Lower leg skin (tissue), 4 donors: ENCODE data around the gene FBXW2. TPM values are rescaled to one million over a fixed set of nuclear protein-coding genes. Genes with fewer than 3 reads are reported as not detected.

Source experiments
- DNase-seq, 2 donors: peaks; one replicate each; pipeline ENCODE4 v3.0.0-alpha.2; 2019; ENCODE audit warnings: low spot score in 2 of 2
- H3K4me3 ChIP-seq: fragments of 200-600 bp; sonication (generic); 2 replicates; pipeline ENCODE4 v1.5.1; 2017; ENCODE audit warnings: mild to moderate bottlenecking, low read depth; ENCODE audit not compliant: poor library complexity, severe bottlenecking
- CTCF ChIP-seq, 3 donors: fragments of 450-650 bp; IDR thresholded peaks; one replicate each; pipeline ENCODE4 v1.5.1; 2016; ENCODE audit warnings: antibody characterized with exemption in 3 of 3, mild to moderate bottlenecking in 3 of 3, moderate library complexity in 2 of 3
- POLR2A ChIP-seq, 2 donors: fragments of 450-650 bp; IDR thresholded peaks; one replicate each; pipeline ENCODE4 v1.6.1; 2016 to 2017; ENCODE audit warnings: antibody characterized with exemption in 2 of 2, mild to moderate bottlenecking in 1 of 2, moderate library complexity in 1 of 2
- WGBS, 2 donors: methylation state at CpG; one replicate each; pipeline ENCODE4 v1.1.5; 2018; 5-methylcytosine and 5-hydroxymethylcytosine counted together
- intact Hi-C: fragments of 100-400 bp; cut with DNase I; formaldehyde crosslinking; loops from one replicate; pipeline ENCODE4 v1.15.0; 2023; ENCODE audit warnings: low total_unique reads
- total RNA-seq, 4 donors: library from RNA; depleted of rRNA; stranded (reverse); fragments of >200 nt; gene quantifications; one replicate each; pipeline ENCODE4 v1.1.0, GENCODE V29; 2016

The FBXW2 gene
- total RNA-seq, 4 donors from 2014 or later = 25.9 to 49.6 (median 46.4) TPM

DNA sequence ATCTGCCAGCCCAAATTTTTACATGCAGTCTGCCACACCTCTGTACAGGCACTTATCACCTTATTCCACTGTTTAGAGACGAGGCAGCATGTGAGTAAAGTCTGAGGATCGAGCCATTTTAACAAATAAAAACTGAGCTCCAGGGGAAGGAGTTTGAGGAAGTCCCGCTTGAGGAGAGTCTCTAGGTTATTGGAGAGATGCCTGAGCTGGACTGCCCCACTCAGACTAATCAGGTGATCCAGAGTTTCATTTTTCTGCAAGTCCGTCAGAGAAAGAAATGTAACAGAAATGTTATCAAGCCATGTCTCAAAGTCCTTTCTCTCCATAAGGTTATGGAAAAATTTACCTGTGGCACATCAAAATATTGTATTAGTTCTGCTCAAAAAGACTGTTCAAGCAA, 5.3 kb downstream of the FBXW2 start:
- intact Hi-C loops = no loop called here
- WGBS, 2 donors = 74 to 77% methylated on average over 4 of the region's 4 CpGs
- DNase-seq = no peak
- H3K4me3 ChIP-seq = no peak overlapping the region
- TF ChIP-seq POLR2A (IDR thresholded peaks at IDR 0.05) (no peak), CTCF (IDR thresholded peaks at IDR 0.05) (no peak)

DNA sequence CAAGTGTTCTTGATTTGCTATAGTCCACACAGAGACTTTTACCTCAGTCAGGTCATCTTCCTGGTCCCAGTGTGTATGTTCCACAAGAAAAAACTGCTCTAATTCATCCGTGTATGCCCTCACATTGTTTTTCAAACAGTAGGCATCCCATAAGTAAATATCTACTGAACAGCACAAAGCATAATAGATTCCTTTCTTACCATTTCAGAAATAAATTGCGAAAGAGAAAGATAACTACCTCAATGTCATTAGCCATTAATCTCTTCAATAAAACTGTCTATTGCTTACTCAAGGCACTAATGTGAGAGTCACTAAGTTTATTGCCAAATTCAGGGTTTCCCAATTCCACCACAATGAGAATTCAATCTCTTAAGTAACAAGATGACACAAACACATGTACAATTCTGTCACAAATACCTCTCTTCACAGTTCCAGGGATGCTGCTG, 9.6 kb downstream of the FBXW2 start:
- 55 to 67% methylated on average over 2 of the region's 2 CpGs for WGBS, 2 donors
- no peak for DNase-seq

GRCh38 chr9:120781236-120781635, 12.0 kb downstream of the FBXW2 start:
- no peak overlapping the region for H3K4me3 ChIP-seq
- no peak for DNase-seq
- intact Hi-C loops = no loop called here
- WGBS, 2 donors = 58 to 64% methylated on average over 2 of the region's 2 CpGs
- no peak for TF ChIP-seq POLR2A (IDR thresholded peaks at IDR 0.05)
- TF ChIP-seq CTCF (IDR thresholded peaks at IDR 0.05) = no peak

More for the DNA sequence above, 9.6 kb downstream of the FBXW2 start:
- H3K4me3 ChIP-seq = no peak overlapping the region
- intact Hi-C loops = no loop called here
- TF ChIP-seq POLR2A (IDR thresholded peaks at IDR 0.05) = no peak
- TF ChIP-seq CTCF (IDR thresholded peaks at IDR 0.05) = no peak

DNA sequence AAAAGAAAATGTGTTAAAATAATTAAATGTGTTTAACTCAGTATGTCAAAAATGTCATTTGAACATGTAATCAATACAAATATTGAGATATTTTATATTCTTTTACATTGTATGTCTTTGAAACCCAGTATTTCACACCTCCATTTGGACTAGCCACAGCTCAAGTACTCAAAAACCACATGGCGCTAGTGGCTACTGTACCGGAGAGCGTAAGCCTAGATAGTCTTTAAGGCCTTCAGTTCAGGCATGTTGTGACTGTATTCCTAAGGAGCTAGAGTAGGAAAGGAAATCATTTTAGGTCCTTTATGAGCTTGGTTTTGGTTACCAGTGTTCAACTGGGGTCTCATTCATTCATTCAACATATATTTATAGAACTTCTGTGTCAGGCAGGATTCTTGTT, 12.8 kb downstream of the FBXW2 start:
- TF ChIP-seq CTCF (IDR thresholded peaks at IDR 0.05) = no peak
- no peak for TF ChIP-seq POLR2A (IDR thresholded peaks at IDR 0.05)
- H3K4me3 ChIP-seq = no peak overlapping the region
- intact Hi-C loops = no loop called here
- no peak for DNase-seq
- 96 to 99% methylated on average over 3 of the region's 3 CpGs for WGBS, 2 donors

DNA sequence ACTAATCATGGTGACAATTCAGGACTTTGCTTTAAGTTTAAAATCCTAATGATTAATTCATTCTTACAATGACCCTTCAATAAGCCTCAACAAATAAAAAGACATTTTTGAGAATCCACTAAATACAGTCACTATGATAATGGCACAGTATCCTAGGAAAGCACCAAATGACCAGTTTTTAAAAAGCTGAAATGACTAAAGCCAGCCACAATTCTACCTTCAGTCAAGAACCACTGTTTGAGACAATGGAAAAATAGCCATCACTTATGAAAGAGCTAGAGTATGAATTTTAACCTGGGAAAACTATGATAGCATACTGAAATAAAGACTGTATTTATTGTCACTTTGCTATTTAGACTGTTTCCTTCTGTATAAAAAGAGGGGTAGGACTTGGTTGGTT, 14.0 kb downstream of the FBXW2 start:
- intact Hi-C loops = no loop called here
- no peak overlapping the region for H3K4me3 ChIP-seq
- no peak for TF ChIP-seq CTCF (IDR thresholded peaks at IDR 0.05)
- no peak for TF ChIP-seq POLR2A (IDR thresholded peaks at IDR 0.05)
- DNase-seq = no peak

- intact Hi-C loops = no loop called here
- no peak for DNase-seq
- no peak overlapping the region for H3K4me3 ChIP-seq
- no peak for TF ChIP-seq POLR2A (IDR thresholded peaks at IDR 0.05)
- no peak for TF ChIP-seq CTCF (IDR thresholded peaks at IDR 0.05)
- WGBS, 2 donors = 56 to 58% methylated on average over 2 of the region's 2 CpGs
Observed at GRCh38 chr9:120778758-120779157, 14.5 kb downstream of the FBXW2 start.
